SU-DHL-6 (cell line): Measurements from ENCODE around the gene EEF2K.

ENCODE experiments used
- CTCF ChIP-seq: fragments of 200-600 bp; sonication (generic); IDR thresholded peaks from one replicate; pipeline ENCODE4 v1.5.1; 2017; ENCODE audit warnings: antibody characterized with exemption, mild to moderate bottlenecking, low read length, moderate library complexity; ENCODE audit not compliant: insufficient read depth, poor library complexity, severe bottlenecking
- EZH2phosphoT487 ChIP-seq: fragments of 200-600 bp; sonication (generic), shearing (Covaris generic); conservative IDR thresholded peaks from 2 replicates; pipeline ENCODE4 v1.6.1; 2018; ENCODE audit warnings: mild to moderate bottlenecking, antibody characterized with exemption, low read length, moderate library complexity, mixed read lengths

- TF ChIP-seq CTCF (no peak), EZH2phosphoT487 (no peak)
Observed at GRCh38 chr16:22255335-22255734, 49.3 kb downstream of the EEF2K start.
